DOHH2 (cell line): ENCODE data around the gene CKB.

Experiments used
- EZH2phosphoT487 ChIP-seq: fragments of 200-600 bp; sonication (generic); IDR thresholded peaks from 2 replicates; pipeline ENCODE4 v1.6.1; 2017; ENCODE audit warnings: borderline replicate concordance, mild to moderate bottlenecking, antibody characterized with exemption, low read length, moderate library complexity, mixed read lengths
- TF ChIP-seq, protein P1 (sequence below): fragments of 200-600 bp; sonication (generic); IDR thresholded peaks from one replicate; pipeline ENCODE4 v1.5.1; 2014; ENCODE audit warnings: antibody characterized with exemption, mild to moderate bottlenecking, low read depth, low read length; ENCODE audit not compliant: poor library complexity, severe bottlenecking

DNA sequence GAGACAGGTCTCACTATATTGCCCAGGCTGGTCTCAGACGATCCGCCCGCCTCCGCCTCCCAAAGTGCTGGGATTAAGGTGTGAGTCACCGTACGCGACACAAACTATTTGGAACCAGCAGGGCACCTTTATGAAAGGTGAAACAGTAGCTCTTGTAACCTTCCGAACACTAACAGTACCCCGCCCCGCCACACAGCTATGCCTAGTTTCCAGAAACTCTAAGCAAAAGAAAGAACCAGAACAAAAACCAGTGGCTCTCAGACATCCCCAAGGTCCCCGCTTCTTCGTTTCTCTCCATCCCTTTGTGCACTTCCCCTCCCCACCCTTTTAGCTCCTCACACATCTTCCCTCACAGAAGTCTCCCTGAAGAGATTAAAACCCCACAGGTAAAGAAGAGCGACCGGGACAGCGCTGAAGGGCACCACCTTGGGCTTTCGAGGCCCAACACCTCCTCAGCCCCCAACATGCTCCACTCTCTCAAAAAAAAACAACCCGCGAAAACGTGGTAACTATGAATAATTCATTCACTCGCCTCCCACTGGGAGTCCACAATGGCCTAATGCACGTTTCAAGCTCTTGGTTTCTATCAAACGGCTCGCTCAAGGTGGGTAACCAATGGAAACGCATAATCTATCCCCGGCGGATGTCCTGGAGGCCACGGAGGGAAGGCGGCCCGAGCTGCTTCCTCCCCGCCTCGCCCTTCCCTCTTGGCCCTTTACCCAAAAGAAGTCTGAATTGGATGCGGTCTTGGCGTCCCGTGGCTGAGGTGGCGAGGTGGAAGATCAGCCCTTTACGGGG lies 39.0 kb upstream of the CKB start:
- TF ChIP-seq, protein P1, sequence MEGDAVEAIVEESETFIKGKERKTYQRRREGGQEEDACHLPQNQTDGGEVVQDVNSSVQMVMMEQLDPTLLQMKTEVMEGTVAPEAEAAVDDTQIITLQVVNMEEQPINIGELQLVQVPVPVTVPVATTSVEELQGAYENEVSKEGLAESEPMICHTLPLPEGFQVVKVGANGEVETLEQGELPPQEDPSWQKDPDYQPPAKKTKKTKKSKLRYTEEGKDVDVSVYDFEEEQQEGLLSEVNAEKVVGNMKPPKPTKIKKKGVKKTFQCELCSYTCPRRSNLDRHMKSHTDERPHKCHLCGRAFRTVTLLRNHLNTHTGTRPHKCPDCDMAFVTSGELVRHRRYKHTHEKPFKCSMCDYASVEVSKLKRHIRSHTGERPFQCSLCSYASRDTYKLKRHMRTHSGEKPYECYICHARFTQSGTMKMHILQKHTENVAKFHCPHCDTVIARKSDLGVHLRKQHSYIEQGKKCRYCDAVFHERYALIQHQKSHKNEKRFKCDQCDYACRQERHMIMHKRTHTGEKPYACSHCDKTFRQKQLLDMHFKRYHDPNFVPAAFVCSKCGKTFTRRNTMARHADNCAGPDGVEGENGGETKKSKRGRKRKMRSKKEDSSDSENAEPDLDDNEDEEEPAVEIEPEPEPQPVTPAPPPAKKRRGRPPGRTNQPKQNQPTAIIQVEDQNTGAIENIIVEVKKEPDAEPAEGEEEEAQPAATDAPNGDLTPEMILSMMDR, result no peak
- no peak for TF ChIP-seq EZH2phosphoT487
